Liver (tissue), 9 donors: ENCODE results near the gene NMB. TPM values are rescaled to one million over a fixed set of nuclear protein-coding genes. Genes with fewer than 3 reads are reported as not detected.

Experiments used
- DNase-seq: peaks from one replicate; pipeline ENCODE4 v3.0.0-alpha.2; 2017; ENCODE audit warnings: low spot score
- H3K27ac ChIP-seq, 2 donors: one replicate each; pipeline ENCODE4 v1.7.0; 2013; ENCODE audit warnings: inconsistent platforms in 2 of 2, low read length in 2 of 2, control low read depth in 1 of 2, low read depth in 1 of 2, mild to moderate bottlenecking in 1 of 2
- H3K27me3 ChIP-seq, 4 donors: one replicate each; pipeline versions ENCODE4 v1.6.1 to v1.7.0; 2013; ENCODE audit warnings: low read length in 3 of 4, inconsistent platforms in 1 of 4, mild to moderate bottlenecking in 1 of 4, moderate library complexity in 1 of 4; ENCODE audit not compliant: control insufficient read depth in 4 of 4, insufficient read depth in 4 of 4
- H3K36me3 ChIP-seq, 4 donors: one replicate each; pipeline versions ENCODE4 v1.6.1 to v1.7.0; 2013; ENCODE audit warnings: low read length in 3 of 4, mild to moderate bottlenecking in 3 of 4, low read depth in 1 of 4, moderate library complexity in 1 of 4; ENCODE audit not compliant: control insufficient read depth in 4 of 4, insufficient read depth in 3 of 4
- H3K4me1 ChIP-seq, 4 donors: one replicate each; pipeline versions ENCODE4 v1.6.1 to v1.7.0; 2013; ENCODE audit warnings: low read length in 3 of 4, mild to moderate bottlenecking in 3 of 4, moderate library complexity in 1 of 4; ENCODE audit not compliant: control insufficient read depth in 4 of 4, insufficient read depth in 4 of 4
- H3K4me3 ChIP-seq, 3 donors: one replicate each; pipeline versions ENCODE4 v1.6.1 to v1.7.0; 2013; ENCODE audit warnings: low read length in 3 of 3, control low read depth in 1 of 3, low read depth in 1 of 3, mild to moderate bottlenecking in 1 of 3
- H3K9ac ChIP-seq, 2 donors: one replicate each; pipeline ENCODE4 v1.7.0; 2013; ENCODE audit warnings: low read length in 2 of 2, mild to moderate bottlenecking in 2 of 2, moderate library complexity in 2 of 2, control low read depth in 1 of 2, low read depth in 1 of 2
- H3K9me3 ChIP-seq, 4 donors: one replicate each; pipeline versions ENCODE4 v1.6.1 to v1.7.0; 2013; ENCODE audit warnings: low read length in 3 of 4; ENCODE audit not compliant: control insufficient read depth in 4 of 4
- EGR1 ChIP-seq, 2 donors: IDR thresholded peaks; 2 replicates each; pipeline ENCODE4 v1.6.1; 2016 to 2018; ENCODE audit warnings: antibody characterized with exemption in 2 of 2, low read depth in 2 of 2
- FOXA1 ChIP-seq: IDR thresholded peaks from 2 replicates; pipeline ENCODE4 v1.6.1; 2016; ENCODE audit warnings: antibody characterized with exemption
- FOXA2 ChIP-seq: IDR thresholded peaks from 2 replicates; pipeline ENCODE4 v1.6.1; 2016; ENCODE audit warnings: antibody characterized with exemption
- GABPA ChIP-seq, 2 donors: IDR thresholded peaks in 1 of 2; conservative IDR thresholded peaks in 1 of 2; 2 replicates each; pipeline ENCODE4 v1.6.1; 2016; ENCODE audit warnings: antibody characterized with exemption in 2 of 2, mild to moderate bottlenecking in 1 of 2, moderate library complexity in 1 of 2
- HNF4A ChIP-seq, 2 donors: conservative IDR thresholded peaks; 2 replicates each; pipeline ENCODE4 v1.6.1; 2016; ENCODE audit warnings: antibody characterized with exemption in 2 of 2, mild to moderate bottlenecking in 2 of 2
- HNF4G ChIP-seq: IDR thresholded peaks from 2 replicates; pipeline ENCODE4 v1.6.1; 2016; ENCODE audit warnings: antibody characterized with exemption
- JUND ChIP-seq, 2 donors: IDR thresholded peaks; 2 replicates each; pipeline ENCODE4 v1.6.1; 2016; ENCODE audit warnings: antibody characterized with exemption in 2 of 2
- NR2F2 ChIP-seq: IDR thresholded peaks from 2 replicates; pipeline ENCODE4 v1.6.1; 2016; ENCODE audit warnings: antibody characterized with exemption
- RAD21 ChIP-seq, 2 donors: IDR thresholded peaks; 2 replicates each; pipeline ENCODE4 v1.6.1; 2016; ENCODE audit warnings: antibody characterized with exemption in 2 of 2, mild to moderate bottlenecking in 2 of 2
- RXRA ChIP-seq, 2 donors: IDR thresholded peaks; 2 replicates each; pipeline ENCODE4 v1.6.1; 2017 to 2018; ENCODE audit warnings: antibody characterized with exemption in 2 of 2, mild to moderate bottlenecking in 1 of 2
- SP1 ChIP-seq: IDR thresholded peaks from 2 replicates; pipeline ENCODE4 v1.6.1; 2018; ENCODE audit warnings: antibody characterized with exemption, mild to moderate bottlenecking
- TAF1 ChIP-seq: conservative IDR thresholded peaks from 2 replicates; pipeline ENCODE4 v1.6.1; 2016; ENCODE audit warnings: antibody characterized with exemption, mild to moderate bottlenecking
- YY1 ChIP-seq: IDR thresholded peaks from 2 replicates; pipeline ENCODE4 v1.6.1; 2016; ENCODE audit warnings: antibody characterized with exemption, mild to moderate bottlenecking
- WGBS: extraction: QIAGEN DNeasy Blood & Tissue Kit; methylation state at CpG from one replicate; pipeline ENCODE4 v1.1.7; 2013; 5-methylcytosine and 5-hydroxymethylcytosine counted together
- polyA plus RNA-seq, 2 donors: library from polyadenylated mRNA; stranded (reverse) in 1 of 2; unstranded in 1 of 2; fragments of 200-250 nt in 1 of 2; fragments of >200 nt in 1 of 2; fragmentation: Nextera tagmentation in 1 of 2; extraction: Ambion mirVana in 1 of 2; gene quantifications; one replicate each; pipeline versions ENCODE4 v1.2.1 to v1.2.3, GENCODE V29; 2013 to 2015
- total RNA-seq, 2 donors: library from RNA; depleted of rRNA; stranded (reverse); fragments of >200 nt; gene quantifications; one replicate each; pipeline ENCODE4 v1.2.3, GENCODE V29; 2014
- TF ChIP-seq, protein P1 (sequence below): fragments of 150-350 bp; IDR thresholded peaks from 2 replicates; pipeline ENCODE4 v1.5.1; 2017; ENCODE audit warnings: improper control_type of control experiment, low read depth, low read length; ENCODE audit not compliant: missing input control
- TF ChIP-seq, protein P2 (sequence below): IDR thresholded peaks from 2 replicates; pipeline ENCODE4 v1.6.1; 2016; ENCODE audit warnings: antibody characterized with exemption
- TF ChIP-seq, protein P3 (sequence below): IDR thresholded peaks from 2 replicates; pipeline ENCODE4 v1.6.1; 2016; ENCODE audit warnings: antibody characterized with exemption
- TF ChIP-seq, protein P4 (sequence below): IDR thresholded peaks from 2 replicates; pipeline ENCODE4 v1.6.1; 2016; ENCODE audit warnings: antibody characterized with exemption
- TF ChIP-seq, protein P5 (sequence below): IDR thresholded peaks from 2 replicates; pipeline ENCODE4 v1.6.1; 2016; ENCODE audit warnings: antibody characterized with exemption, mild to moderate bottlenecking
- donor health status: healthy.
- donor health status: healthy.
- donor health status: healthy.
- donor health status: healthy.
- donor health status: healthy.

The NMB gene
- total and polyA plus RNA-seq, 4 donors = 0.59 to 1.8 (median 1.1) TPM

DNA sequence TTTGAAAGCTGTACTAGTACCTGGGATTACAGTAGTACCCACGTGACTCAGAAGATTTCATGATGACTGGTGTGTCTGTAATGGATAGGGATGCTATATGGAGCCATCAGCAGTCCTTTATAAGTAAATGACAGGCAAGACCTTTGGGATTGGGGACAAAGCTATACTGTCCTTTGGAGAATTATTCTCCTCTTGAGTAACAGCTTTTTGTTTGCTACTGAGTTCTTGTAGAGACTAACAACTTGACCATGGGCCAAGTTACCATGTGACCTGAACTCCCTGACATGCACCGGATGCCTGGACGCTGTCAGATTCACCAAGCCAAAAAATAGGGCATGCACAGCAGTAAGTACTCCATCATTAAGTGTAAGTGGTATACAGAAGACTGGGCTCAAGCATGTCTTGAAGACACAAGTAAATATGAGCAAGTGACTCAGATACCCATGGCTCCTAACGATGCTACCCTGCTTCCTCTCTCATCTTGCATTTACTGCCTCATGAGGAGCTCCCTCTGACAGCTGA, 45.0 kb upstream of the NMB start:
- H3K27me3 ChIP-seq = no peaks in the 10 kb centered on the region
- no peak overlapping the region for H3K9ac ChIP-seq
- peak overlapping the region; percentile 46 to 66 for H3K27ac ChIP-seq
- no peaks in the 10 kb centered on the region for H3K9me3 ChIP-seq
- H3K4me1 ChIP-seq = peaks cover 5 to 15% (median 10%) of the 10 kb centered on the region in 4 donors
- H3K36me3 ChIP-seq = peaks cover 0 to 2% (median 0%) of the 10 kb centered on the region in 4 donors
- no peak overlapping the region for H3K4me3 ChIP-seq
- 34% methylated on average over 4 of the region's 4 CpGs for WGBS
- TF ChIP-seq RAD21 (IDR thresholded peaks at IDR 0.05) = peak; percentile 26 to 28
- peak; percentile 51 to 55 for TF ChIP-seq HNF4A (conservative IDR thresholded peaks at IDR 0.05)
- peak; percentile 23 for TF ChIP-seq NR2F2
- no peak for TF ChIP-seq FOXA2
- no peak for TF ChIP-seq SP1
- TF ChIP-seq FOXA1 = no peak
- TF ChIP-seq, protein P1, sequence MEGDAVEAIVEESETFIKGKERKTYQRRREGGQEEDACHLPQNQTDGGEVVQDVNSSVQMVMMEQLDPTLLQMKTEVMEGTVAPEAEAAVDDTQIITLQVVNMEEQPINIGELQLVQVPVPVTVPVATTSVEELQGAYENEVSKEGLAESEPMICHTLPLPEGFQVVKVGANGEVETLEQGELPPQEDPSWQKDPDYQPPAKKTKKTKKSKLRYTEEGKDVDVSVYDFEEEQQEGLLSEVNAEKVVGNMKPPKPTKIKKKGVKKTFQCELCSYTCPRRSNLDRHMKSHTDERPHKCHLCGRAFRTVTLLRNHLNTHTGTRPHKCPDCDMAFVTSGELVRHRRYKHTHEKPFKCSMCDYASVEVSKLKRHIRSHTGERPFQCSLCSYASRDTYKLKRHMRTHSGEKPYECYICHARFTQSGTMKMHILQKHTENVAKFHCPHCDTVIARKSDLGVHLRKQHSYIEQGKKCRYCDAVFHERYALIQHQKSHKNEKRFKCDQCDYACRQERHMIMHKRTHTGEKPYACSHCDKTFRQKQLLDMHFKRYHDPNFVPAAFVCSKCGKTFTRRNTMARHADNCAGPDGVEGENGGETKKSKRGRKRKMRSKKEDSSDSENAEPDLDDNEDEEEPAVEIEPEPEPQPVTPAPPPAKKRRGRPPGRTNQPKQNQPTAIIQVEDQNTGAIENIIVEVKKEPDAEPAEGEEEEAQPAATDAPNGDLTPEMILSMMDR = no peak
- TF ChIP-seq, protein P2, sequence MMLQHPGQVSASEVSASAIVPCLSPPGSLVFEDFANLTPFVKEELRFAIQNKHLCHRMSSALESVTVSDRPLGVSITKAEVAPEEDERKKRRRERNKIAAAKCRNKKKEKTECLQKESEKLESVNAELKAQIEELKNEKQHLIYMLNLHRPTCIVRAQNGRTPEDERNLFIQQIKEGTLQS = no peak
- no peak for TF ChIP-seq JUND (IDR thresholded peaks at IDR 0.05)
- TF ChIP-seq HNF4G = peak; percentile 21
- TF ChIP-seq, protein P3, sequence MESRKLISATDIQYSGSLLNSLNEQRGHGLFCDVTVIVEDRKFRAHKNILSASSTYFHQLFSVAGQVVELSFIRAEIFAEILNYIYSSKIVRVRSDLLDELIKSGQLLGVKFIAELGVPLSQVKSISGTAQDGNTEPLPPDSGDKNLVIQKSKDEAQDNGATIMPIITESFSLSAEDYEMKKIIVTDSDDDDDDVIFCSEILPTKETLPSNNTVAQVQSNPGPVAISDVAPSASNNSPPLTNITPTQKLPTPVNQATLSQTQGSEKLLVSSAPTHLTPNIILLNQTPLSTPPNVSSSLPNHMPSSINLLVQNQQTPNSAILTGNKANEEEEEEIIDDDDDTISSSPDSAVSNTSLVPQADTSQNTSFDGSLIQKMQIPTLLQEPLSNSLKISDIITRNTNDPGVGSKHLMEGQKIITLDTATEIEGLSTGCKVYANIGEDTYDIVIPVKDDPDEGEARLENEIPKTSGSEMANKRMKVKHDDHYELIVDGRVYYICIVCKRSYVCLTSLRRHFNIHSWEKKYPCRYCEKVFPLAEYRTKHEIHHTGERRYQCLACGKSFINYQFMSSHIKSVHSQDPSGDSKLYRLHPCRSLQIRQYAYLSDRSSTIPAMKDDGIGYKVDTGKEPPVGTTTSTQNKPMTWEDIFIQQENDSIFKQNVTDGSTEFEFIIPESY = no peak
- TF ChIP-seq GABPA (IDR thresholded peaks at IDR 0.05 in 1 of 2, conservative IDR thresholded peaks at IDR 0.05 in 1 of 2) = peak in 1 of 2 donors; percentile 51
- TF ChIP-seq RXRA (IDR thresholded peaks at IDR 0.05) = peak; percentile 31 to 43
- TF ChIP-seq, protein P4, sequence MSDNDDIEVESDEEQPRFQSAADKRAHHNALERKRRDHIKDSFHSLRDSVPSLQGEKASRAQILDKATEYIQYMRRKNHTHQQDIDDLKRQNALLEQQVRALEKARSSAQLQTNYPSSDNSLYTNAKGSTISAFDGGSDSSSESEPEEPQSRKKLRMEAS = peak; percentile 24
- peak; percentile 4 for TF ChIP-seq YY1
- TF ChIP-seq EGR1 (IDR thresholded peaks at IDR 0.05; ENCODE audit: low read depth in 2 of 2) = no peak
- TF ChIP-seq, protein P5, sequence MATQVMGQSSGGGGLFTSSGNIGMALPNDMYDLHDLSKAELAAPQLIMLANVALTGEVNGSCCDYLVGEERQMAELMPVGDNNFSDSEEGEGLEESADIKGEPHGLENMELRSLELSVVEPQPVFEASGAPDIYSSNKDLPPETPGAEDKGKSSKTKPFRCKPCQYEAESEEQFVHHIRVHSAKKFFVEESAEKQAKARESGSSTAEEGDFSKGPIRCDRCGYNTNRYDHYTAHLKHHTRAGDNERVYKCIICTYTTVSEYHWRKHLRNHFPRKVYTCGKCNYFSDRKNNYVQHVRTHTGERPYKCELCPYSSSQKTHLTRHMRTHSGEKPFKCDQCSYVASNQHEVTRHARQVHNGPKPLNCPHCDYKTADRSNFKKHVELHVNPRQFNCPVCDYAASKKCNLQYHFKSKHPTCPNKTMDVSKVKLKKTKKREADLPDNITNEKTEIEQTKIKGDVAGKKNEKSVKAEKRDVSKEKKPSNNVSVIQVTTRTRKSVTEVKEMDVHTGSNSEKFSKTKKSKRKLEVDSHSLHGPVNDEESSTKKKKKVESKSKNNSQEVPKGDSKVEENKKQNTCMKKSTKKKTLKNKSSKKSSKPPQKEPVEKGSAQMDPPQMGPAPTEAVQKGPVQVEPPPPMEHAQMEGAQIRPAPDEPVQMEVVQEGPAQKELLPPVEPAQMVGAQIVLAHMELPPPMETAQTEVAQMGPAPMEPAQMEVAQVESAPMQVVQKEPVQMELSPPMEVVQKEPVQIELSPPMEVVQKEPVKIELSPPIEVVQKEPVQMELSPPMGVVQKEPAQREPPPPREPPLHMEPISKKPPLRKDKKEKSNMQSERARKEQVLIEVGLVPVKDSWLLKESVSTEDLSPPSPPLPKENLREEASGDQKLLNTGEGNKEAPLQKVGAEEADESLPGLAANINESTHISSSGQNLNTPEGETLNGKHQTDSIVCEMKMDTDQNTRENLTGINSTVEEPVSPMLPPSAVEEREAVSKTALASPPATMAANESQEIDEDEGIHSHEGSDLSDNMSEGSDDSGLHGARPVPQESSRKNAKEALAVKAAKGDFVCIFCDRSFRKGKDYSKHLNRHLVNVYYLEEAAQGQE = no peak
- TF ChIP-seq TAF1 = no peak
- DNase-seq = no peak
